PC-3 (cell line): ENCODE results near the gene LAX1. TPM values are rescaled to one million over a fixed set of nuclear protein-coding genes. Genes with fewer than 3 reads are reported as not detected.
"Not testable (repeated sequence)": the region's sequence is repeated elsewhere in the genome, so short reads cannot be mapped to it uniquely, and the experiment has no call there.

Experiments
- ATAC-seq: fragments of 200-7000 bp; cut with Tn5 transposase; 2 replicates; pipeline ENCODE4 v1.9.1; 2020; ENCODE audit warnings: mild to moderate bottlenecking, moderate library complexity
- BruUV-seq: library from RNA; stranded (reverse); fragments of 400-500 nt; replicated peaks from 2 replicates; lab custom pipeline; 2021; lab: Mats Ljungman, UMichigan
- CTCF ChIA-PET: fragments of 300-600 bp; sonication (Branson Sonifier 250); formaldehyde crosslinking; loops from one replicate; lab custom pipeline; 2022; ENCODE audit warnings: antibody characterized with exemption; lab: Charles Lee
- POLR2A ChIA-PET: fragments of 300-600 bp; sonication (Branson Sonifier 250); formaldehyde crosslinking; loops from one replicate; lab custom pipeline; 2022; ENCODE audit warnings: antibody characterized with exemption; ENCODE audit not compliant: unreplicated experiment; lab: Charles Lee
- DNase-seq: peaks from one replicate; pipeline ENCODE4 v3.0.0-alpha.2; 2015
- H2AFZ ChIP-seq: fragments of 300-600 bp; sonication (generic); 2 replicates; pipeline ENCODE4 v1.6.0; 2016; ENCODE audit warnings: antibody characterized with exemption, low read length
- H3F3A ChIP-seq: fragments of 300-600 bp; sonication (generic); one replicate; pipeline ENCODE4 v1.6.0; 2017; ENCODE audit warnings: antibody characterized with exemption, low read length, control low read depth, mild to moderate bottlenecking; ENCODE audit not compliant: unreplicated experiment
- H3K27ac ChIP-seq: fragments of 300-600 bp; sonication (generic); 2 replicates; pipeline ENCODE4 v1.5.1; 2016; ENCODE audit warnings: mild to moderate bottlenecking, low read length
- H3K27me3 ChIP-seq: fragments of 300-600 bp; sonication (generic); 2 replicates; pipeline ENCODE4 v1.6.1; 2016; ENCODE audit warnings: low read length, mixed read lengths
- H3K36me3 ChIP-seq: fragments of 300-600 bp; sonication (generic); 2 replicates; pipeline ENCODE4 v1.6.1; 2016; ENCODE audit warnings: low read depth, mixed run types, low read length, mixed read lengths
- H3K4me1 ChIP-seq: fragments of 300-600 bp; sonication (generic); 2 replicates; pipeline ENCODE4 v1.5.1; 2016; ENCODE audit warnings: low read length; ENCODE audit not compliant: insufficient read depth
- H3K4me2 ChIP-seq: fragments of 300-600 bp; sonication (generic); 2 replicates; pipeline ENCODE4 v1.6.0; 2016; ENCODE audit warnings: low read length
- H3K4me3 ChIP-seq: fragments of 300-600 bp; sonication (generic); 2 replicates; pipeline ENCODE4 v1.5.1; 2016; ENCODE audit warnings: mild to moderate bottlenecking, low read length, mixed read lengths
- H3K79me2 ChIP-seq: fragments of 300-600 bp; sonication (generic); 2 replicates; pipeline ENCODE4 v1.6.1; 2017; ENCODE audit warnings: low read length, mixed read lengths
- H3K9ac ChIP-seq: fragments of 300-600 bp; sonication (generic); 2 replicates; pipeline ENCODE4 v1.6.0; 2016; ENCODE audit warnings: mild to moderate bottlenecking, low read length
- H3K9me2 ChIP-seq: fragments of 300-600 bp; sonication (generic); replicated peaks from 2 replicates; pipeline ENCODE4 v1.6.1; 2016; ENCODE audit warnings: mixed run types, low read length, mixed read lengths
- H3K9me3 ChIP-seq: fragments of 300-600 bp; sonication (generic); 2 replicates; pipeline ENCODE4 v1.6.1; 2016; ENCODE audit warnings: low read length, mixed read lengths
- H4K20me1 ChIP-seq: fragments of 300-600 bp; sonication (generic); 2 replicates; pipeline ENCODE4 v1.6.1; 2016; ENCODE audit warnings: low read length, mixed read lengths
- EZH2 ChIP-seq: fragments of 300-600 bp; sonication (generic); IDR thresholded peaks from one replicate; pipeline ENCODE4 v1.6.1; 2017; ENCODE audit warnings: antibody characterized with exemption, mild to moderate bottlenecking, low read length; ENCODE audit not compliant: unreplicated experiment
- EZH2phosphoT487 ChIP-seq: fragments of 300-600 bp; sonication (generic); IDR thresholded peaks from 2 replicates; pipeline ENCODE4 v1.6.1; 2018; ENCODE audit warnings: mild to moderate bottlenecking, antibody characterized with exemption, low read length, borderline replicate concordance
- intact Hi-C: fragments of 100-400 bp; cut with micrococcal nuclease; formaldehyde crosslinking; loops from 2 replicates; pipeline ENCODE4 v1.9.0; 2023
- total RNA-seq: library from RNA; depleted of rRNA; stranded (reverse); fragments of >200 nt; gene quantifications from 2 replicates; pipeline ENCODE4 v1.2.3, GENCODE V29; 2014
- TF ChIP-seq, protein P1 (sequence below): fragments of 300-600 bp; sonication (generic); conservative IDR thresholded peaks from 2 replicates; pipeline ENCODE4 v1.5.1; 2017; ENCODE audit warnings: antibody characterized with exemption, low read depth, mild to moderate bottlenecking, low read length

LAX1 gene
- total RNA-seq, 1 experiment from 2014 or later = not detected

DNA sequence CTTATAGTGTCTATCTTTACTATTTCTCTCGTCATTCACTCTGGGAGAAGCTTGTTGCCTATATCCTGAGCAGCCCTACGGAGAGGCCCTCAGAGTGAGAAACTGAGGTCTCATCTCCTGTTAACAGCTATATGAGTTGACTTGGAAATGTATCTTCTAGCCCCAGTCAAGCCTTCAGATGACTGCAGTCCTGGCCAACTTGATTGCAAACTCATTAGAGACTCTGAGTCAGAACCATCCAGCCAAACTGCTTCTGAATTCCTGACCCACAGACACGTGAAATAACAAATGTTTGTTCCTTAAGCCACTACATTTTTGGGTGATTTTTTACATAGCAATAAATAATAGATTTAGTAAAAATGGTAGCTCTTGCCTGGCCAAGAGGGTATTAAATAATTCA lies 26.5 kb downstream of the LAX1 start:
- ChIA-PET POLR2A (no interaction called here), CTCF (interaction anchor here (0.6 to 0.7 kb wide), 2 partner anchors 15 to 416 kb away, joined by 3 read pairs; no protein-coding TSS in a partner anchor)
- DNase-seq = no peak
- peaks cover 5% of the 10 kb centered on the region; the same call in 1 of the 2 replicates for H3K4me1 ChIP-seq
- ATAC-seq = no peak
- no peaks in the 10 kb centered on the region for H3F3A ChIP-seq
- TF ChIP-seq, protein P1, sequence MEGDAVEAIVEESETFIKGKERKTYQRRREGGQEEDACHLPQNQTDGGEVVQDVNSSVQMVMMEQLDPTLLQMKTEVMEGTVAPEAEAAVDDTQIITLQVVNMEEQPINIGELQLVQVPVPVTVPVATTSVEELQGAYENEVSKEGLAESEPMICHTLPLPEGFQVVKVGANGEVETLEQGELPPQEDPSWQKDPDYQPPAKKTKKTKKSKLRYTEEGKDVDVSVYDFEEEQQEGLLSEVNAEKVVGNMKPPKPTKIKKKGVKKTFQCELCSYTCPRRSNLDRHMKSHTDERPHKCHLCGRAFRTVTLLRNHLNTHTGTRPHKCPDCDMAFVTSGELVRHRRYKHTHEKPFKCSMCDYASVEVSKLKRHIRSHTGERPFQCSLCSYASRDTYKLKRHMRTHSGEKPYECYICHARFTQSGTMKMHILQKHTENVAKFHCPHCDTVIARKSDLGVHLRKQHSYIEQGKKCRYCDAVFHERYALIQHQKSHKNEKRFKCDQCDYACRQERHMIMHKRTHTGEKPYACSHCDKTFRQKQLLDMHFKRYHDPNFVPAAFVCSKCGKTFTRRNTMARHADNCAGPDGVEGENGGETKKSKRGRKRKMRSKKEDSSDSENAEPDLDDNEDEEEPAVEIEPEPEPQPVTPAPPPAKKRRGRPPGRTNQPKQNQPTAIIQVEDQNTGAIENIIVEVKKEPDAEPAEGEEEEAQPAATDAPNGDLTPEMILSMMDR = no peak
- TF ChIP-seq EZH2 (no peak), EZH2phosphoT487 (no peak)
- H4K20me1 ChIP-seq = peaks cover 2% of the 10 kb centered on the region; the same call in 1 of the 2 replicates
- no peak overlapping the region for H3K9ac ChIP-seq
- intact Hi-C loops = loop anchor here (10.0 kb wide), 2 partner anchors 167 to 257 kb away; partner anchors contain the start of gene ATP2B4
- 0 out of 2 replicates have a peak, but pooled peaks cover under 1% of the 10 kb centered on the region for H3K36me3 ChIP-seq
- no peak overlapping the region for H3K4me2 ChIP-seq
- no peaks in the 10 kb centered on the region for H3K27me3 ChIP-seq
- no peaks in the 10 kb centered on the region for H3K9me2 ChIP-seq
- no peaks in the 10 kb centered on the region for H3K9me3 ChIP-seq
- BruUV-seq = no TSS peak
- H2AFZ ChIP-seq = no peak overlapping the region
- H3K79me2 ChIP-seq = peaks cover 14% of the 10 kb centered on the region
- H3K27ac ChIP-seq = no peak overlapping the region
- no peak overlapping the region for H3K4me3 ChIP-seq

DNA sequence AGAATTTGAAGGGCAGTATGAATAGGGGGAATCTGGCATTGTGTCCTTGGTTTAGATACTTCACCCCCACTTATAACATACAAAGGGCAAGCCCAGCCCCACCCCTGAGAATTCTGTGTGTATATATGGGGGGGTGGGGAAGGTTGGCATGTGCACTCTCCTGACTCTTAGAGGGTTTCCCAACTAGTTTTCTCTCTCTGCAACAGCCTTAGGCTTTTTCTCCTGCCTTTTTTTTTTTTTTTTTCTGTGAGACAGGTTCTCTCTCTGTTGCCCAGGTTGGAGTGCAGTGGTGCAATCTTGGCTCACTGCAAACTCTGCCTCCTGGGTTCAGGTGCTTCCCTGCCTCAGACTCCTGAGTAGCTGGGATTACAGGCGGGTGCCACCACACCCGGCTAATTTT lies 27.5 kb downstream of the LAX1 start:
- no peak for ATAC-seq
- no peaks in the 10 kb centered on the region for H3K9me3 ChIP-seq
- H3K27me3 ChIP-seq = no peaks in the 10 kb centered on the region
- no peak overlapping the region for H3K4me3 ChIP-seq
- DNase-seq = no peak
- no peaks in the 10 kb centered on the region for H3K9me2 ChIP-seq
- intact Hi-C loops = loop anchor here (10.0 kb wide), 2 partner anchors 168 to 258 kb away; partner anchors contain the start of gene ATP2B4
- no peak overlapping the region for H2AFZ ChIP-seq
- H3K4me1 ChIP-seq = peaks cover 15% of the 10 kb centered on the region
- no peak overlapping the region for H3K4me2 ChIP-seq
- TF ChIP-seq EZH2phosphoT487 (no peak), EZH2 (no peak)
- TF ChIP-seq, protein P1 = no peak
- H3K9ac ChIP-seq = no peak overlapping the region
- ChIA-PET CTCF (no interaction called here), POLR2A (no interaction called here)
- H3K27ac ChIP-seq = no peak overlapping the region
- H3K79me2 ChIP-seq = peaks cover 24% of the 10 kb centered on the region
- H4K20me1 ChIP-seq = peaks cover 12% of the 10 kb centered on the region
- no peaks in the 10 kb centered on the region for H3F3A ChIP-seq
- BruUV-seq = no TSS peak
- H3K36me3 ChIP-seq = peaks cover 10% of the 10 kb centered on the region; the same call in 1 of the 2 replicates

DNA sequence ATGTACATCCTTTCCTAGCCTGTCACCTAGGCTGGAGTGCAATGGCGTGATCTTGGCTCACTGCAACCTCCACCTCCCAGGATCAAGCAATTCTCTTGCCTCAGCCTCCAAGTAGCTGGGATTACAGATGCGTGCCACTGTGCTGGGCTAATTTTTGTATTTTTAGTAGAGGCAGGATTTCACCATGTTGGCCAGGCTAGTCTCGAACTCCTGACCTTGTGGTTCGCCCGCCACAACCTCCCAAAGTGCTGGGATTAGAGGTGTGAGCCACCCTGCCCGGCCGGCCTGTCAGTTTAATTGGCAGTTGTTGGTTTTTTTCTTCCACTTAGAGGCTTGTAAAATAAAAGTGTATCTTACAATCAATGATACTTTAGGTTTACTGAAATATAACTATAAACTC lies 28.6 kb downstream of the LAX1 start:
- Histone ChIP-seq H3K4me1 (peaks cover 20% of the 10 kb centered on the region), H3K79me2 (peaks cover 35% of the 10 kb centered on the region), H3K36me3 (peaks cover 20% of the 10 kb centered on the region), H4K20me1 (peaks cover 23% of the 10 kb centered on the region)
- CTCF ChIA-PET, H3K27ac ChIP-seq, H3K9ac ChIP-seq, BruUV-seq, H3K4me3 ChIP-seq, H2AFZ ChIP-seq, H3K4me2 ChIP-seq, H3K9me2 ChIP-seq, H3F3A ChIP-seq, H3K27me3 ChIP-seq, H3K9me3 ChIP-seq, POLR2A ChIA-PET, DNase-seq, ATAC-seq: not testable (repeated sequence)
- intact Hi-C loops = loop anchor here (10.0 kb wide), 2 partner anchors 169 to 259 kb away; partner anchors contain the start of gene ATP2B4
